Spleen (tissue), 7 donors: Measurements from ENCODE around the gene DDX41.

ENCODE experiments used
- POLR2A ChIP-seq, 3 donors: fragments of 450-650 bp; IDR thresholded peaks; one replicate each; pipeline ENCODE4 v1.5.1; 2017; ENCODE audit warnings: antibody characterized with exemption in 3 of 3, mild to moderate bottlenecking in 1 of 3
- TF ChIP-seq, protein P1 (sequence below), 11 experiments: fragments of 200-600 bp in 7 of 11; fragments of 450-650 bp in 4 of 11; sonication (generic) in 4 of 11; IDR thresholded peaks in 8 of 11; conservative IDR thresholded peaks in 3 of 11; 1 replicate in 7 of 11; 2 replicates in 4 of 11; pipeline versions ENCODE4 v1.4.0 to v1.8.0; 2016 to 2021; ENCODE audit warnings: antibody characterized with exemption in 11 of 11, inconsistent platforms in 4 of 11, mild to moderate bottlenecking in 1 of 11
- donor health status: DM: no; HTN: no; CAD: no; lungs with moderate emphysema.
- donor health status: DM: no; HTN: no; CAD: no.
- donor health status: DM: no; HTN: no; CAD: no.

DNA sequence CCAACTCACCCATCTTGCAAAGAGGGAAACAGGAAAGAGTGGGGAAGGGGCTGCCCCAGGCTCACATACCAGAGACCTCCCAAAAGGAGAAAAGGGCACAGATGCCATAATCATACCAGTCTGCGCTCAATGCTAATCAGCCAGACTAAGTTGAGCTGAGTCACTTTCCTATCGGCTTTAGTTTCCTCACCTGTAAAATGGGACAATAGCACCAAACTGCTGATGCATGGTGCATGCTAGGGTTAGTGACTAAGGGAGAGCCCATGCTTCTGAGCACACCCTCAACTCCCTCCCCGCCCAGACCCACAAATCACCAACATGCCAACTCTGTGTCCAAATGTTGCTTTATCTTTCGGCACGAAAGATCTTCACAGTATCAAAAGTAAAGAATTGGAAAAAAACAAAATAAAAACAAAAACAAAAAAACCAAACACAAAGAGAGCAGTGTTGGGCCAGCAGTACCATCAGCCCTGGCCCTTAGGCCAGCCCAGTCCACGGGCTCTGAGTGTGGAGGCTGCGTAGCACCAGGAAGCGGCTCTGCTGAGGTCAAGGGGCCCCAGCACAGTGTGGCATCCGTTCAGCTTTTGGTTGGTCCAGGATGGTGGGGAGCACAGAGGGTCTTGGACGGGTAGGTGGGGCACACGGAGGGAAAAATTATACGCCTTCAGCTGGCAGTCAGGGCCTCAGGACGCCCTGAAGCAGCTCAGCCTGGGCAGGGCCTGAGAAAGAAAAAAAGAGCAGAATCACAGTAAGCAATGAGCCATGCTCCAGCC, 2.9 kb upstream of the DDX41 start:
- no peak for TF ChIP-seq POLR2A (IDR thresholded peaks at IDR 0.05)
- TF ChIP-seq, protein P1, sequence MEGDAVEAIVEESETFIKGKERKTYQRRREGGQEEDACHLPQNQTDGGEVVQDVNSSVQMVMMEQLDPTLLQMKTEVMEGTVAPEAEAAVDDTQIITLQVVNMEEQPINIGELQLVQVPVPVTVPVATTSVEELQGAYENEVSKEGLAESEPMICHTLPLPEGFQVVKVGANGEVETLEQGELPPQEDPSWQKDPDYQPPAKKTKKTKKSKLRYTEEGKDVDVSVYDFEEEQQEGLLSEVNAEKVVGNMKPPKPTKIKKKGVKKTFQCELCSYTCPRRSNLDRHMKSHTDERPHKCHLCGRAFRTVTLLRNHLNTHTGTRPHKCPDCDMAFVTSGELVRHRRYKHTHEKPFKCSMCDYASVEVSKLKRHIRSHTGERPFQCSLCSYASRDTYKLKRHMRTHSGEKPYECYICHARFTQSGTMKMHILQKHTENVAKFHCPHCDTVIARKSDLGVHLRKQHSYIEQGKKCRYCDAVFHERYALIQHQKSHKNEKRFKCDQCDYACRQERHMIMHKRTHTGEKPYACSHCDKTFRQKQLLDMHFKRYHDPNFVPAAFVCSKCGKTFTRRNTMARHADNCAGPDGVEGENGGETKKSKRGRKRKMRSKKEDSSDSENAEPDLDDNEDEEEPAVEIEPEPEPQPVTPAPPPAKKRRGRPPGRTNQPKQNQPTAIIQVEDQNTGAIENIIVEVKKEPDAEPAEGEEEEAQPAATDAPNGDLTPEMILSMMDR (IDR thresholded peaks at IDR 0.05 in 8 of 11, conservative IDR thresholded peaks at IDR 0.05 in 3 of 11): no peak
